SK-N-SH (cell line): ENCODE measurements around the gene NPEPL1. TPM values are rescaled to one million over a fixed set of nuclear protein-coding genes. Genes with fewer than 3 reads are reported as not detected.
A peak's percentile ranks its signal among the peaks of the same experiment; 100 is the strongest.

Source experiments
- CTCF ChIA-PET: fragments of 300-600, 350-600 bp; formaldehyde crosslinking; extraction: SDS; loops from one replicate; lab custom pipeline; 2021; lab: Yijun Ruan, JAX
- POLR2A ChIA-PET: fragments of 350-600 bp; sonication (Branson Sonifier 250); formaldehyde crosslinking; extraction: SDS; loops from one replicate; lab custom pipeline; 2020; ENCODE audit warnings: antibody characterized with exemption, inconsistent platforms; lab: Yijun Ruan, JAX
- DNase-seq: peaks from one replicate; pipeline ENCODE4 v3.0.0; 2012
- H2AFZ ChIP-seq: fragments of 200-600 bp; sonication (generic); 2 replicates; pipeline ENCODE4 v1.8.1; 2016; ENCODE audit warnings: antibody characterized with exemption, mild to moderate bottlenecking, low read depth
- H3F3A ChIP-seq: fragments of 200-600 bp; sonication (generic); replicated peaks from 2 replicates; pipeline ENCODE3; 2016; ENCODE audit warnings: antibody characterized with exemption, mild to moderate bottlenecking; ENCODE audit not compliant: insufficient read depth
- H3K27ac ChIP-seq, 2 experiments: fragments of 200-500 bp in 1 of 2; fragments of 200-600 bp in 1 of 2; sonication (Bioruptor generic) in 1 of 2; sonication (generic), shearing (Covaris generic) in 1 of 2; 2 replicates each; pipeline versions ENCODE4 v1.5.1 to v1.6.1; 2014 to 2016; ENCODE audit warnings: low read depth in 2 of 2, inconsistent platforms in 1 of 2, low read length in 1 of 2, mild to moderate bottlenecking in 1 of 2, mixed read lengths in 1 of 2
- H3K27me3 ChIP-seq: fragments of 200-600 bp; sonication (generic), shearing (Covaris generic); 2 replicates; pipeline ENCODE4 v1.6.1; 2016; ENCODE audit warnings: mixed run types; ENCODE audit not compliant: insufficient read depth
- H3K36me3 ChIP-seq, 2 experiments: fragments of 200-500 bp in 1 of 2; fragments of 200-600 bp in 1 of 2; sonication (Bioruptor generic) in 1 of 2; sonication (generic) in 1 of 2; replicated peaks in 1 of 2; 2 replicates each; pipeline versions ENCODE3 to v1.5.1; 2014 to 2016; ENCODE audit warnings: low read length in 1 of 2, mild to moderate bottlenecking in 1 of 2; ENCODE audit not compliant: insufficient read depth in 2 of 2, control insufficient read depth in 1 of 2
- H3K4me1 ChIP-seq, 2 experiments: fragments of 200-500 bp in 1 of 2; fragments of 200-600 bp in 1 of 2; sonication (Bioruptor generic) in 1 of 2; sonication (generic), shearing (Covaris generic) in 1 of 2; 2 replicates each; pipeline versions ENCODE4 v1.5.1 to v1.6.1; 2014 to 2016; ENCODE audit warnings: low read depth in 1 of 2, low read length in 1 of 2, mixed run types in 1 of 2; ENCODE audit not compliant: insufficient read depth in 2 of 2, control insufficient read depth in 1 of 2
- H3K4me2 ChIP-seq: fragments of 200-600 bp; sonication (generic), shearing (Covaris generic); 2 replicates; pipeline ENCODE4 v1.6.1; 2017; ENCODE audit warnings: mixed run types
- H3K4me3 ChIP-seq, 2 experiments: fragments of 200-500 bp in 1 of 2; fragments of 200-600 bp in 1 of 2; sonication (Bioruptor generic) in 1 of 2; sonication (generic), shearing (Covaris generic) in 1 of 2; 2 replicates each; pipeline versions ENCODE4 v1.5.1 to v1.8.1; 2014 to 2016; ENCODE audit warnings: low read depth in 2 of 2, inconsistent platforms in 1 of 2, low read length in 1 of 2, mild to moderate bottlenecking in 1 of 2, mixed read lengths in 1 of 2, moderate library complexity in 1 of 2
- H3K79me2 ChIP-seq: fragments of 200-600 bp; sonication (generic); 2 replicates; pipeline ENCODE4 v1.8.1; 2017; ENCODE audit warnings: mild to moderate bottlenecking; ENCODE audit not compliant: insufficient read depth
- H3K9ac ChIP-seq: fragments of 200-600 bp; sonication (generic); 2 replicates; pipeline ENCODE4 v1.6.1; 2017; ENCODE audit warnings: mixed run types
- H3K9me2 ChIP-seq: fragments of 200-600 bp; sonication (generic); 2 replicates; pipeline ENCODE4 v1.6.1; 2017; ENCODE audit warnings: mixed run types
- H3K9me3 ChIP-seq: fragments of 200-600 bp; sonication (generic); 2 replicates; pipeline ENCODE4 v1.6.1; 2017; ENCODE audit warnings: mixed run types, mild to moderate bottlenecking, moderate library complexity
- H4K20me1 ChIP-seq: fragments of 200-600 bp; sonication (generic); 2 replicates; pipeline ENCODE4 v1.6.1; 2017; ENCODE audit warnings: mild to moderate bottlenecking, mixed run types; ENCODE audit not compliant: insufficient read depth
- CHD2 ChIP-seq: fragments of 150-350 bp; IDR thresholded peaks from 2 replicates; pipeline ENCODE4 v1.6.1; 2018; ENCODE audit warnings: low read length; ENCODE audit not compliant: partially characterized antibody
- EP300 ChIP-seq, 2 experiments: IDR thresholded peaks; 2 replicates each; pipeline versions ENCODE4 v1.4.0 to v1.6.1; 2012; ENCODE audit warnings: borderline replicate concordance in 1 of 2, low read depth in 1 of 2, low read length in 1 of 2
- FOXJ3 ChIP-seq: sonication (generic); formaldehyde crosslinking; IDR thresholded peaks from 2 replicates; pipeline ENCODE4 v1.5.1; 2020; ENCODE audit warnings: mild to moderate bottlenecking, missing genetic modification reagents
- GABPA ChIP-seq: IDR thresholded peaks from 2 replicates; pipeline ENCODE4 v1.4.0; 2012; ENCODE audit warnings: low read depth, mild to moderate bottlenecking
- MEF2A ChIP-seq: IDR thresholded peaks from 2 replicates; pipeline ENCODE4 v1.4.0; 2012; ENCODE audit warnings: low read depth, borderline replicate concordance
- RCOR1 ChIP-seq: fragments of 150-350 bp; IDR thresholded peaks from 2 replicates; pipeline ENCODE4 v1.6.1; 2017; ENCODE audit warnings: antibody characterized with exemption, low read length
- RXRA ChIP-seq: IDR thresholded peaks from 2 replicates; pipeline ENCODE4 v1.4.0; 2012; ENCODE audit warnings: low read depth, mild to moderate bottlenecking, borderline replicate concordance
- SMC3 ChIP-seq: IDR thresholded peaks from 2 replicates; pipeline ENCODE4 v1.6.1; 2012; ENCODE audit warnings: low read depth, low read length, improper control_type of control experiment
- TAF1 ChIP-seq: IDR thresholded peaks from 2 replicates; pipeline ENCODE4 v1.6.1; 2012; ENCODE audit warnings: low read depth, mild to moderate bottlenecking, low read length, moderate library complexity, borderline replicate concordance
- TCF12 ChIP-seq: IDR thresholded peaks from 2 replicates; pipeline ENCODE4 v1.4.0; 2012
- YY1 ChIP-seq: IDR thresholded peaks from 2 replicates; pipeline ENCODE4 v1.4.0; 2012; ENCODE audit warnings: low read depth, mild to moderate bottlenecking
- WGBS: methylation state at CpG from one replicate; pipeline ENCODE4 v1.1.6; 2017; ENCODE audit warnings: low lambda C conversion rate; 5-methylcytosine and 5-hydroxymethylcytosine counted together
- polyA plus RNA-seq, 3 experiments: library from polyadenylated mRNA; depleted of rRNA; stranded (reverse); fragments of >200 nt; gene quantifications; 2 replicates each; pipeline ENCODE4 v1.2.3, GENCODE V29; 2012
- TF ChIP-seq, protein P1 (sequence below): IDR thresholded peaks from 2 replicates; pipeline ENCODE4 v1.4.0; 2012; ENCODE audit warnings: low read depth, borderline replicate concordance
- TF ChIP-seq, protein P2 (sequence below): fragments of 150-350 bp; IDR thresholded peaks from 2 replicates; pipeline ENCODE4 v1.6.1; 2017; ENCODE audit warnings: antibody characterized with exemption, low read length, low read depth, borderline replicate concordance
- TF ChIP-seq, protein P3 (sequence below): IDR thresholded peaks from 2 replicates; pipeline ENCODE4 v1.4.0; 2012; ENCODE audit warnings: low read depth, borderline replicate concordance
- TF ChIP-seq, protein P4 (sequence below): IDR thresholded peaks from 2 replicates; pipeline ENCODE4 v1.6.1; 2012; ENCODE audit warnings: mild to moderate bottlenecking, low read depth, low read length, moderate library complexity

NPEPL1 gene
- polyA plus RNA-seq, 1 of the 3 experiments (the other 2 are of a cell fraction): 2.8 TPM

DNA sequence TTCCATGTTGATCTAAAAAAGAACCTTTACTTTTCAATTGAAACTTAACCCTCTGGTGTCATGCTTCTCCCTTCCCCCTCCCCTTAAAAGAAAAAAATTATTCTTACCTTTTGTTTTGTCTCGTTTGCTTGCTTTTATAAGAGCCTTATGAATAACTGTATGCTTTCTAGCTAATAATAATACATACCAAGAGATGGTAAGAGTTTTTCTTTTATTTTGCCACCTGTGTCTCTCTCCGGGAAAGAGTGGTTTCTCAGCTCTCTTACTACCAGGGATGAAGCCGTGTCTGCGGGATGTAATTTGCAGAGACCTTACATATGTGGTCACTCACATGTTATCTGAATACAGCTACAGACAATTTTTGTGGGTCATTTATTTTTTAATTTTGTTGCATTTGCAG is 33.8 kb upstream of the NPEPL1 start:
- H3K27ac ChIP-seq: 0 out of 4 replicates have a peak overlapping the region, but pooled peaks of 1 of the 2 experiments have one; percentile 15
- ChIA-PET POLR2A (interaction anchor here (0.7 kb wide), 1 partner anchor 22 kb away, joined by 3 read pairs; no protein-coding TSS in a partner anchor), CTCF (interaction anchor here (0.9 to 2.8 kb wide), 4 partner anchors 11 to 797 kb away, joined by 3 to 12 read pairs (median 4); no protein-coding TSS in a partner anchor)
- no peak overlapping the region for H2AFZ ChIP-seq
- H3K9me3 ChIP-seq: no peaks in the 10 kb centered on the region
- H3K4me3 ChIP-seq: no peak overlapping the region
- no peak for DNase-seq
- peaks cover 100% of the 10 kb centered on the region for H3K79me2 ChIP-seq
- WGBS: 77% methylated on average over 4 of the region's 4 CpGs
- H3K27me3 ChIP-seq: no peaks in the 10 kb centered on the region
- H3K4me1 ChIP-seq: peaks cover 23 to 29% of the 10 kb centered on the region in 2 experiments; a peak in 3 of 4 replicates
- H3F3A ChIP-seq: no peaks in the 10 kb centered on the region
- peaks cover 21 to 55% of the 10 kb centered on the region in 2 experiments for H3K36me3 ChIP-seq
- H4K20me1 ChIP-seq: no peaks in the 10 kb centered on the region; the same call in 1 of the 2 replicates
- no peak for TF ChIP-seq TCF12
- TF ChIP-seq, protein P1, sequence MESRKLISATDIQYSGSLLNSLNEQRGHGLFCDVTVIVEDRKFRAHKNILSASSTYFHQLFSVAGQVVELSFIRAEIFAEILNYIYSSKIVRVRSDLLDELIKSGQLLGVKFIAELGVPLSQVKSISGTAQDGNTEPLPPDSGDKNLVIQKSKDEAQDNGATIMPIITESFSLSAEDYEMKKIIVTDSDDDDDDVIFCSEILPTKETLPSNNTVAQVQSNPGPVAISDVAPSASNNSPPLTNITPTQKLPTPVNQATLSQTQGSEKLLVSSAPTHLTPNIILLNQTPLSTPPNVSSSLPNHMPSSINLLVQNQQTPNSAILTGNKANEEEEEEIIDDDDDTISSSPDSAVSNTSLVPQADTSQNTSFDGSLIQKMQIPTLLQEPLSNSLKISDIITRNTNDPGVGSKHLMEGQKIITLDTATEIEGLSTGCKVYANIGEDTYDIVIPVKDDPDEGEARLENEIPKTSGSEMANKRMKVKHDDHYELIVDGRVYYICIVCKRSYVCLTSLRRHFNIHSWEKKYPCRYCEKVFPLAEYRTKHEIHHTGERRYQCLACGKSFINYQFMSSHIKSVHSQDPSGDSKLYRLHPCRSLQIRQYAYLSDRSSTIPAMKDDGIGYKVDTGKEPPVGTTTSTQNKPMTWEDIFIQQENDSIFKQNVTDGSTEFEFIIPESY: no peak
- TF ChIP-seq, protein P2, sequence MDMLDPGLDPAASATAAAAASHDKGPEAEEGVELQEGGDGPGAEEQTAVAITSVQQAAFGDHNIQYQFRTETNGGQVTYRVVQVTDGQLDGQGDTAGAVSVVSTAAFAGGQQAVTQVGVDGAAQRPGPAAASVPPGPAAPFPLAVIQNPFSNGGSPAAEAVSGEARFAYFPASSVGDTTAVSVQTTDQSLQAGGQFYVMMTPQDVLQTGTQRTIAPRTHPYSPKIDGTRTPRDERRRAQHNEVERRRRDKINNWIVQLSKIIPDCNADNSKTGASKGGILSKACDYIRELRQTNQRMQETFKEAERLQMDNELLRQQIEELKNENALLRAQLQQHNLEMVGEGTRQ: no peak
- TF ChIP-seq, protein P3, sequence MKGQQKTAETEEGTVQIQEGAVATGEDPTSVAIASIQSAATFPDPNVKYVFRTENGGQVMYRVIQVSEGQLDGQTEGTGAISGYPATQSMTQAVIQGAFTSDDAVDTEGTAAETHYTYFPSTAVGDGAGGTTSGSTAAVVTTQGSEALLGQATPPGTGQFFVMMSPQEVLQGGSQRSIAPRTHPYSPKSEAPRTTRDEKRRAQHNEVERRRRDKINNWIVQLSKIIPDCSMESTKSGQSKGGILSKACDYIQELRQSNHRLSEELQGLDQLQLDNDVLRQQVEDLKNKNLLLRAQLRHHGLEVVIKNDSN: no peak
- no peak for TF ChIP-seq SMC3
- TF ChIP-seq TAF1: no peak
- TF ChIP-seq, protein P4, sequence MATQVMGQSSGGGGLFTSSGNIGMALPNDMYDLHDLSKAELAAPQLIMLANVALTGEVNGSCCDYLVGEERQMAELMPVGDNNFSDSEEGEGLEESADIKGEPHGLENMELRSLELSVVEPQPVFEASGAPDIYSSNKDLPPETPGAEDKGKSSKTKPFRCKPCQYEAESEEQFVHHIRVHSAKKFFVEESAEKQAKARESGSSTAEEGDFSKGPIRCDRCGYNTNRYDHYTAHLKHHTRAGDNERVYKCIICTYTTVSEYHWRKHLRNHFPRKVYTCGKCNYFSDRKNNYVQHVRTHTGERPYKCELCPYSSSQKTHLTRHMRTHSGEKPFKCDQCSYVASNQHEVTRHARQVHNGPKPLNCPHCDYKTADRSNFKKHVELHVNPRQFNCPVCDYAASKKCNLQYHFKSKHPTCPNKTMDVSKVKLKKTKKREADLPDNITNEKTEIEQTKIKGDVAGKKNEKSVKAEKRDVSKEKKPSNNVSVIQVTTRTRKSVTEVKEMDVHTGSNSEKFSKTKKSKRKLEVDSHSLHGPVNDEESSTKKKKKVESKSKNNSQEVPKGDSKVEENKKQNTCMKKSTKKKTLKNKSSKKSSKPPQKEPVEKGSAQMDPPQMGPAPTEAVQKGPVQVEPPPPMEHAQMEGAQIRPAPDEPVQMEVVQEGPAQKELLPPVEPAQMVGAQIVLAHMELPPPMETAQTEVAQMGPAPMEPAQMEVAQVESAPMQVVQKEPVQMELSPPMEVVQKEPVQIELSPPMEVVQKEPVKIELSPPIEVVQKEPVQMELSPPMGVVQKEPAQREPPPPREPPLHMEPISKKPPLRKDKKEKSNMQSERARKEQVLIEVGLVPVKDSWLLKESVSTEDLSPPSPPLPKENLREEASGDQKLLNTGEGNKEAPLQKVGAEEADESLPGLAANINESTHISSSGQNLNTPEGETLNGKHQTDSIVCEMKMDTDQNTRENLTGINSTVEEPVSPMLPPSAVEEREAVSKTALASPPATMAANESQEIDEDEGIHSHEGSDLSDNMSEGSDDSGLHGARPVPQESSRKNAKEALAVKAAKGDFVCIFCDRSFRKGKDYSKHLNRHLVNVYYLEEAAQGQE: no peak
- TF ChIP-seq MEF2A: no peak
- no peak for TF ChIP-seq EP300 (IDR thresholded peaks at IDR 0.05; ENCODE audit: borderline replicate concordance in 1 of 2, low read depth in 1 of 2, low read length in 1 of 2)
- TF ChIP-seq RXRA: no peak
- TF ChIP-seq RCOR1: no peak
- TF ChIP-seq YY1: no peak
- TF ChIP-seq FOXJ3 (CRISPR knock-in tag): no peak
- TF ChIP-seq CHD2: no peak
- TF ChIP-seq GABPA: no peak
- H3K4me2 ChIP-seq: peak overlapping the region; percentile 93
- H3K9ac ChIP-seq: peak overlapping the region; percentile 8; the same call in 1 of the 2 replicates
- H3K9me2 ChIP-seq: no peaks in the 10 kb centered on the region
